CMK (cell line): ENCODE data around the gene HS3ST2.
"Not testable (repeated sequence)": the region's sequence is repeated elsewhere in the genome, so short reads cannot be mapped to it uniquely, and the experiment has no call there.

Source experiments
- DNase-seq: peaks from one replicate; pipeline ENCODE4 v3.0.0-alpha.2; 2010; ENCODE audit warnings: low read depth

The HS3ST2 gene

GRCh38 chr16:22878955-22879354 lies 65.0 kb downstream of the HS3ST2 start:
- no peak for DNase-seq

- no peak for DNase-seq
Measured at GRCh38 chr16:22879466-22879865, 65.5 kb downstream of the HS3ST2 start.

DNA sequence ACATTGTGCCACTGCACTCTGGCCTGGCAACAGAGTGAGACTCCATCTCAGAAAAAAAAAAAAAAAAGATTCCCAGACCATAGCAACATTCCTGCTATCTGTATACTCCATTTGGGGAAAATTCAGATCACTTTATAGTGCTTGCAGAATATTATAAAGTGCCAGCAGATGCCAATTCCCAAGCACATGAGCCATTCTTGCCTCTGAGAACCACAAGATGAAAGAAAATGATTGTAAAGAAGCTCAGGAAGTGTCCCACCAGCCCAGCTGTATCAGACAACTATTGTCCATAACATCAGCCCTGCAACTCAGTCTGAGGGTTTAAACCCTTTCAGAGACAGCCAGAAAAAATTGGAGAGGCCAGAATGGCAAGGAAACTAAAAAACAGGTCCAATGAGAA lies 69.0 kb downstream of the HS3ST2 start:
- no peak for DNase-seq

GRCh38 chr16:22885951-22886350 lies 72.0 kb downstream of the HS3ST2 start:
- no peak for DNase-seq

GRCh38 chr16:22886927-22887326 lies 73.0 kb downstream of the HS3ST2 start:
- no peak for DNase-seq

DNA sequence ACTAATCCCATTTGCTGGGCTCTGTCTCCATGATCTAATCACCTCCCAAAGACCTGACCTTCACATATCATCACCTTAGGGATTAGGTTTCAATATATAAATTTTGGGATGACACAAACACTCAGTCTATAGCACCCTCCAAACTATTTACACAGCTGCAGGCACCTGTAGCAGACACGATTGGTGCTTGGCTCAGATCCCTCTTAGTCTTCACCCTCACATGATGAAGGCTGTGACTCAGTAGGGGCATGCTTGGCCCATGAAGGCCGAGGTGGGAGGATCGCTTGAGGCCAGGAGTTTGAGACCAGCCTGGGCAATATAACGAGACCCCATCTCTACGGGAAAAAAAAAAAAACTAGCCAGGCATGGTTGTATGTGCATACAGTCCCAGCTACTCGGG lies 73.5 kb downstream of the HS3ST2 start:
- DNase-seq = no peak

GRCh38 chr16:22888791-22889190 lies 74.8 kb downstream of the HS3ST2 start:
- DNase-seq = no peak

DNA sequence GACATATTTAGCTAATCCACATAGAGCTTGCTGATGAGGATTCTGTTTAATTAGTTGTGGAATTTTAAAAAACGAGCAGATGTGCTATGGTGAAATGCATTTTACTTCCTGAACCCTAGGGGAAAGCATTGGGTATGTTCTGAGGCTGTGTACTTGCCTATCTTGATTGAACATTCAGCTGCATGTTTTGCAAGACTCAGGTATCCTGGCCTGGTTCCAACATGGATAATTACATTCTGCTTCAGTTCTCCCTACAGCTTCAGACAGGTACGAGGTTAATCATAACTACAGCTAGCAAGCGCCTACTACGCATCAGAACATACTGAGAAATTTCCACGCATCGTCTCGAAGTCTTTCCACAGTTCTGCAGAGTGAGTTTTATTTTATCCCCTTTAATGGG lies 77.0 kb downstream of the HS3ST2 start:
- no peak for DNase-seq

GRCh38 chr16:22897184-22897583 lies 83.2 kb downstream of the HS3ST2 start:
- DNase-seq = no peak

GRCh38 chr16:22898131-22898530 lies 84.2 kb downstream of the HS3ST2 start:
- DNase-seq = no peak

GRCh38 chr16:22898874-22899348 lies 84.9 kb downstream of the HS3ST2 start:
- peak; percentile 38 for DNase-seq

DNA sequence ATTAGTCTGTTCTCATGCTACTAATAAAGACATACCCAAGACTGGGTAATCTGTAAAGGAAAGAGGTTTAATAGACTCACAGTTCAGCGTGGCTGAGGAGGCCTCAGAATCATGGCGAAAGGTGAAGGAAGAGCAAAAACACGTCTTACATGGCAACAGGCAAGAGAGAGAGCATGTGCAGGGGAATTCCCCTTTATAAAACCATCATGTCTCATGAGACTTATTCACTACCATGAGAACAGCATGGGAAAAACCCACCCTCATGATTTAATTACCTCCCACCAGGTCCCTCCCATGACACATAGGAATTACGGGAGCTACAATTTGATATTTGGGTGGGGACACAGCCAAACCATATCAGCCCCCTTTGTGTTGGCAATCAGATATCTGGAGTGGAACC lies 85.6 kb downstream of the HS3ST2 start:
- DNase-seq = not testable (repeated sequence)

GRCh38 chr16:22900863-22901262 lies 86.9 kb downstream of the HS3ST2 start:
- DNase-seq = no peak

DNA sequence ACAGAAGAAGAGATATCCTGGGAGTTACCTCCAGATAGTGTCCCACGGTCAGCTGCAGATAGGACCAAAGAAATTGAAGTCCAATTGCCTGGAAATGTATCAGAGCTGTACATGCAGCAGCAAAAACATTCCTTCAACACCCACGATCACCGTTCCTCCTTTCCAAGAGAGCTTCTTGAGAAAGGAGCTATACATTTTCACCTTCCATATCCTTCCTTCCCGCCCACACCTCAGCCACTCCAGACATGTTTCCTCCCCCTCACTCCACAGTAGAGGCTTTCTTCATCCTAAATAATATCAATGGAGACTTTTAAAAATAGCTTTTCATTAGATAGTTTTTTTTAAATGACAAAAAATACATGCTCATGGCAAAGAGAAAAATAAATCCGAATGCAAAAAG lies 87.6 kb downstream of the HS3ST2 start:
- DNase-seq = no peak

DNA sequence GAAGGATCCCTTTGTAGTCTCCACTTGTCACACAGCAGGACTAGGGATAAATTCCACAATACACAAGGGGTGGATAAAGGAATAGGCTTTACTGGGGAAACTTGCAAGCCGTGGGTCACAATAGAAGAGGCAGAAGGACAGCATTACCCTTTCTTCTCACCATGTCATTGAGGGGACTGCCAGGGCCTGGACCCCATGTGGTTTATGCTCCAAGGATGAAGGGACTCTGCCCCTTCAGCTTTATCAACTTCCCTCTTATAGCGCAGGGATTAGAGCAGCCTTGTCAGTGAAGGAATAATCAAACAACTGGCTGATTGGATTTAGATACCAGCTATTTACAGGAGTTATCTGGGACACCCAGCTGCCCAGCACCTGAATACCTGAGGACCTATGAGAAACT lies 89.8 kb downstream of the HS3ST2 start:
- DNase-seq = no peak

DNA sequence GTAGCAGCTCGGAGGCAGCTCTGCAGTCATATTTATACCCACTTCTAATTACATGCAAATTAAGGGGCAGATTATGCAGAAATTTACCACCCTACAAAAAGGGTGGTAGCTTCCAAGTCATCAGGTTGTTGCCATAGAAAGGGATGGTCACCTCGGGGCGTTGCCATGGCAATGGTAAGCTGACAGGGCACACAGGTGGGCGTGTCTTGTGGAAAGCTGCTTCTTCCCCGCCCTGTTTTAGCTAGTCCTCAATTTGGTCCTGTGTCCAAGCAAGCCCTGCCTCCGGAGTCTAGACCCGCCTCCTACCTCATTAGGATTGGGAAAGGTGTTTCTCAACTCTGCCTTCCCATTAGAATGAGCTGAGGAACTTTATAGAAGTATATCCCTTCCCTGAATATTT lies 98.7 kb downstream of the HS3ST2 start:
- DNase-seq = no peak

DNA sequence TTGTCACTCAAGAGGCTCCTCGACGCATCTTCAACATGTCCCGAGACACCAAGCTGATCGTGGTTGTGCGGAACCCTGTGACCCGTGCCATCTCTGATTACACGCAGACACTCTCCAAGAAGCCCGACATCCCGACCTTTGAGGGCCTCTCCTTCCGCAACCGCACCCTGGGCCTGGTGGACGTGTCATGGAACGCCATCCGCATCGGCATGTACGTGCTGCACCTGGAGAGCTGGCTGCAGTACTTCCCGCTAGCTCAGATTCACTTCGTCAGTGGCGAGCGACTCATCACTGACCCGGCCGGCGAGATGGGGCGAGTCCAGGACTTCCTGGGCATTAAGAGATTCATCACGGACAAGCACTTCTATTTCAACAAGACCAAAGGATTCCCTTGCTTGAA lies 101.0 kb downstream of the HS3ST2 start:
- DNase-seq = no peak

DNA sequence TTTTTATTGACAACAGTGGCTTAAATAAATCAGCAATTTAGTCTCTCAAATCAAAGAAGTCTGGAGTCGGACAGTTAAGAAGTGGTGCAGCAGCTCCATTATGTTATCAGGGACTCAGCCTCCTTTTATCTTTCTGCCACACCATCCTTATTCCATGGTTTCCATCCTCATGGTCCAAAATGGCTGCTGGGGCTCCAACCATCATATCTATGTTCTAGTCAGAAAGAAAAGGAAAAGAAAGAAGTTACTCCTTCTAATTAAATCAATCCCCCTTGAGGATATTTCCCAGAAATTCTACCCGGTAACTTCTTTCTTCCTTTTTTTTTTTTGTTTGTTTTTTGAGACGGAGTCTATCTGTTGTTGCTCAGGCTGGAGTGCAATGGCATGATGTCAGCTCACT lies 109.5 kb downstream of the HS3ST2 start:
- no peak for DNase-seq

DNA sequence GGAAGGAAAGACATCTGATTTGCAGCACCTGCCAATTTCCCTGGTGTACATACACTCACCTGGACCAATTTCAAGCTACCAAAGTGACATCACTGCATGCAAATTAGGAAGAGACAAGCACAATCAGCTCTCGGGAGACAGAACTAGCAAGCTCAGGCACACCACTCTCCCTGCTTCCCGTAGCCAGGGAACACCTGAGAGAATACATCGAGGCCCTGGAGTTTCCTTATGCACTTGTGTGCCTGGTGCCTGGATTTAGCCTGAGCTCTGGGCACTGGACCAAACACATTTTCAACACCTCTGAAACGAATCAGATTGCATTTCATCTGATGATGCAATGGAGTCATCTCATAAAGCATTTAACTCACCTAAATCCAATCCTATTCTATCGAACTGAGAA lies 110.5 kb downstream of the HS3ST2 start:
- DNase-seq = no peak

- DNase-seq = no peak
Measured at GRCh38 chr16:22926105-22926751, 112.3 kb downstream of the HS3ST2 start.

- no peak for DNase-seq
Measured at GRCh38 chr16:22927306-22927705, 113.3 kb downstream of the HS3ST2 start.

DNA sequence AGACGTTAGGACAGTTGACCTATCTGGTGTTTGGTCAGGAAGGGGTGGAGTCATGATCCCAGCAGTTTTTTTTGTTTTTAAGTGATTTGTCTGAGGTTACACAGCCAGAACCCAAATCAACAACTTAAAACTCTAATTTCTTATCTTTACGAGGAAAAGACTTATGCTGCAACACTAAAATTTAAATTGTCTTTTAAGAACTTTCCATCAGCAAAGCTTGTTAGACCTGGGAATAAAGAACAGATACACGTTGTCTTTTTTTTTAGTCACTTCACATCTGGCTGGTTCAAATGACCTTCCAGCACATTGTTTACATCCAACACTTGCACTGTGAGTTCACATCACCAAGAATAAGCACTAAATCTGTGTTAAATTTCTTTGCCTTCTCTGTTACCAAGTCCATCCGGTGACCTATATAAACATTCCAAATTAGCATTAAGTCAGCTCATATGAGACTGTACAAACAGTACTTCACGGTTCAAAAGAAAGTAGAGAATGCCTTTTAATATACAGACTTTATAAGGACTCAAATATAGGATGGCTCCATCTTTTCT lies 115.0 kb downstream of the HS3ST2 start:
- no peak for DNase-seq

DNA sequence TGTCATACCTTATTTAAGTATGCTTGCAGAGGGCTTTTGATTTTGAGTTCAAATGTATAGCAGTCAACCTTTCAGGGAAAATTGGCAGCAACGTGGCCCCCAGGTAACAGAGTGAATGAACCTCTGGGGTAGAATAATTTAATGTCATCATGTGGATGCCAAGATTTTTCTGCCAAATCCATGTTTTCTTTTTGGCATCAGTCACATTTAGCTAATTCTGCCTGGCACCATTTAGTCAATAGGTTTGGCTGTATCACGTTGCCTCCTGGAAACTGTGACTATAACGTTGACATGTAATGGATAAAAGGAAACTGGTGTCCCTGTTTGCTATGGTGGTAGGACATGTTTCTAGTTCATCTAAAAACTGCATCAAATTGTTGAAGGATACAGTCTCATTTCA lies 115.5 kb downstream of the HS3ST2 start:
- no peak for DNase-seq
